IMR-90 (cell line): ENCODE data around the gene ADISSP. TPM values are rescaled to one million over a fixed set of nuclear protein-coding genes. Genes with fewer than 3 reads are reported as not detected.

Experiments
- ATAC-seq: fragments of 200-7000 bp; cut with Tn5 transposase; 2 replicates; pipeline ENCODE4 v1.9.1; 2020; ENCODE audit warnings: low read depth, mild to moderate bottlenecking, moderate library complexity
- BruUV-seq: library from RNA; stranded (reverse); fragments of 400-500 nt; replicated peaks from 2 replicates; lab custom pipeline; 2021; lab: Mats Ljungman, UMichigan
- CTCF ChIA-PET: fragments of 300-600 bp; formaldehyde crosslinking; extraction: SDS; loops from one replicate; lab custom pipeline; 2021; ENCODE audit warnings: antibody characterized with exemption; lab: Yijun Ruan, JAX
- POLR2A ChIA-PET: fragments of 300-600 bp; sonication (Branson Sonifier 250); formaldehyde crosslinking; loops from one replicate; lab custom pipeline; 2022; ENCODE audit warnings: antibody characterized with exemption; ENCODE audit not compliant: unreplicated experiment; lab: Charles Lee
- DNase-seq: peaks from one replicate; pipeline ENCODE4 v3.0.0; 2013
- H2AFZ ChIP-seq: replicated peaks from 2 replicates; pipeline ENCODE3; 2013; ENCODE audit warnings: low read length, mild to moderate bottlenecking; ENCODE audit not compliant: poor library complexity
- H2AK5ac ChIP-seq: 2 replicates; pipeline ENCODE4 v1.6.1; 2013; ENCODE audit warnings: low read depth, low read length, inconsistent platforms
- H2AK9ac ChIP-seq: replicated peaks from 2 replicates; pipeline ENCODE3; 2013; ENCODE audit warnings: mild to moderate bottlenecking, low read depth, low read length, moderate library complexity; ENCODE audit not compliant: poor library complexity
- H2BK120ac ChIP-seq: 2 replicates; pipeline ENCODE4 v1.6.1; 2013; ENCODE audit warnings: low read depth, low read length, inconsistent platforms
- H2BK15ac ChIP-seq: 3 replicates; pipeline ENCODE4 v1.6.1; 2013; ENCODE audit warnings: low read depth, low read length, inconsistent platforms
- H2BK20ac ChIP-seq: 2 replicates; pipeline ENCODE4 v1.6.1; 2013; ENCODE audit warnings: low read depth, mild to moderate bottlenecking, inconsistent platforms, low read length, moderate library complexity
- H2BK5ac ChIP-seq: 2 replicates; pipeline ENCODE4 v1.6.1; 2013; ENCODE audit warnings: mild to moderate bottlenecking, low read depth, low read length, inconsistent platforms; ENCODE audit not compliant: poor library complexity, severe bottlenecking
- H3K14ac ChIP-seq: replicated peaks from 2 replicates; pipeline ENCODE4 v1.6.1; 2013; ENCODE audit warnings: low read depth, low read length, inconsistent platforms
- H3K18ac ChIP-seq: 2 replicates; pipeline ENCODE4 v1.6.1; 2013; ENCODE audit warnings: low read depth, low read length, control low read depth
- H3K23ac ChIP-seq: 2 replicates; pipeline ENCODE4 v1.6.1; 2013; ENCODE audit warnings: low read depth, low read length, inconsistent platforms
- H3K27ac ChIP-seq: 2 replicates; pipeline ENCODE4 v1.5.1; 2013; ENCODE audit warnings: mild to moderate bottlenecking, control low read depth, low read length; ENCODE audit not compliant: insufficient read depth
- H3K27me3 ChIP-seq: 2 replicates; pipeline ENCODE4 v1.6.1; 2013; ENCODE audit warnings: low read length; ENCODE audit not compliant: control insufficient read depth, insufficient read depth
- H3K36me3 ChIP-seq: 2 replicates; pipeline ENCODE4 v1.6.1; 2013; ENCODE audit warnings: low read length, mixed read lengths; ENCODE audit not compliant: control insufficient read depth, insufficient read depth
- H3K4ac ChIP-seq: 2 replicates; pipeline ENCODE4 v1.6.1; 2013; ENCODE audit warnings: low read depth, low read length, inconsistent platforms
- H3K4me1 ChIP-seq: 2 replicates; pipeline ENCODE4 v1.6.1; 2013; ENCODE audit warnings: low read length, mixed read lengths; ENCODE audit not compliant: control insufficient read depth, insufficient read depth
- H3K4me2 ChIP-seq: 2 replicates; pipeline ENCODE4 v1.6.1; 2013; ENCODE audit warnings: low read depth, mild to moderate bottlenecking, control low read depth, low read length, moderate library complexity
- H3K4me3 ChIP-seq: 2 replicates; pipeline ENCODE4 v1.5.1; 2013; ENCODE audit warnings: low read depth, mild to moderate bottlenecking, control low read depth, low read length, moderate library complexity; ENCODE audit not compliant: insufficient read depth
- H3K56ac ChIP-seq: 2 replicates; pipeline ENCODE4 v1.6.1; 2013; ENCODE audit warnings: low read length, inconsistent platforms; ENCODE audit not compliant: insufficient read depth; ENCODE audit errors: extremely low read depth
- H3K79me1 ChIP-seq, 2 experiments: 2 replicates each; pipeline ENCODE4 v1.6.1; 2013; ENCODE audit warnings: low read length in 2 of 2, inconsistent platforms in 1 of 2, low read depth in 1 of 2
- H3K9ac ChIP-seq: 2 replicates; pipeline ENCODE4 v1.6.1; 2013; ENCODE audit warnings: low read depth, low read length, control low read depth
- H3K9me1 ChIP-seq: 2 replicates; pipeline ENCODE4 v1.6.1; 2013; ENCODE audit warnings: low read length, inconsistent platforms; ENCODE audit not compliant: insufficient read depth
- H3K9me3 ChIP-seq: 2 replicates; pipeline ENCODE4 v1.6.1; 2013; ENCODE audit warnings: low read length; ENCODE audit not compliant: control insufficient read depth, insufficient read depth
- H4K20me1 ChIP-seq: 2 replicates; pipeline ENCODE4 v1.6.1; 2013; ENCODE audit warnings: low read length, inconsistent platforms; ENCODE audit not compliant: insufficient read depth
- H4K5ac ChIP-seq: 2 replicates; pipeline ENCODE4 v1.6.1; 2013; ENCODE audit warnings: mild to moderate bottlenecking, low read depth, low read length, control low read depth
- H4K8ac ChIP-seq, 2 experiments: 2 replicates each; pipeline ENCODE4 v1.6.1; 2013; ENCODE audit warnings: low read depth in 2 of 2, low read length in 2 of 2, control low read depth in 1 of 2, inconsistent platforms in 1 of 2
- H4K91ac ChIP-seq: 2 replicates; pipeline ENCODE4 v1.6.1; 2013; ENCODE audit warnings: low read depth, low read length, inconsistent platforms; ENCODE audit not compliant: insufficient read depth
- BHLHE40 ChIP-seq: fragments of 150-350 bp; IDR thresholded peaks from 2 replicates; pipeline ENCODE4 v1.6.1; 2016; ENCODE audit warnings: mild to moderate bottlenecking, low read depth, low read length
- CEBPB ChIP-seq: IDR thresholded peaks from 2 replicates; pipeline ENCODE4 v1.6.1; 2012; ENCODE audit warnings: low read depth, low read length, improper control_type of control experiment
- CTCF ChIP-seq: conservative IDR thresholded peaks from 2 replicates; pipeline ENCODE4 v1.5.1; 2012; ENCODE audit warnings: mild to moderate bottlenecking, low read depth, low read length, improper control_type of control experiment
- FOS ChIP-seq: fragments of 150-350 bp; IDR thresholded peaks from 2 replicates; pipeline ENCODE4 v1.6.1; 2016; ENCODE audit warnings: low read depth, low read length
- MAFK ChIP-seq: IDR thresholded peaks from 2 replicates; pipeline ENCODE4 v1.6.1; 2012; ENCODE audit warnings: low read depth, low read length, improper control_type of control experiment
- MAZ ChIP-seq: IDR thresholded peaks from 2 replicates; pipeline ENCODE4 v1.6.1; 2012; ENCODE audit warnings: low read depth, mild to moderate bottlenecking, low read length, improper control_type of control experiment, moderate library complexity, borderline replicate concordance
- MXI1 ChIP-seq: IDR thresholded peaks from 2 replicates; pipeline ENCODE4 v1.6.1; 2012; ENCODE audit warnings: low read depth, mild to moderate bottlenecking, low read length, moderate library complexity, borderline replicate concordance
- POLR2A ChIP-seq: IDR thresholded peaks from 2 replicates; pipeline ENCODE4 v1.6.1; 2012; ENCODE audit warnings: mild to moderate bottlenecking, low read depth, low read length
- RAD21 ChIP-seq: IDR thresholded peaks from 2 replicates; pipeline ENCODE4 v1.6.1; 2012; ENCODE audit warnings: low read length, improper control_type of control experiment
- RCOR1 ChIP-seq: IDR thresholded peaks from 2 replicates; pipeline ENCODE4 v1.6.1; 2012; ENCODE audit warnings: mild to moderate bottlenecking, low read length, improper control_type of control experiment; ENCODE audit not compliant: insufficient replicate concordance
- RFX5 ChIP-seq: IDR thresholded peaks from 2 replicates; pipeline ENCODE4 v1.8.0; 2012; ENCODE audit warnings: low read depth, mild to moderate bottlenecking, low read length, moderate library complexity
- USF2 ChIP-seq: fragments of 150-350 bp; IDR thresholded peaks from 2 replicates; pipeline ENCODE4 v1.6.1; 2017; ENCODE audit warnings: mild to moderate bottlenecking, antibody characterized with exemption, low read length, low read depth
- WGBS, 2 experiments: methylation state at CpG; one replicate each; pipeline versions ENCODE4 v1.1.5 to v1.1.7; 2013; ENCODE audit warnings: missing lambda C conversion rate in 2 of 2; ENCODE audit not compliant: insufficient read length in 1 of 2; ENCODE audit errors: extremely low coverage in 2 of 2; 5-methylcytosine and 5-hydroxymethylcytosine counted together
- dilution Hi-C: fragments of 300-500 bp; cut with HindIII; formaldehyde crosslinking; loops from one replicate; pipeline ENCODE4 v1.14.3; 2018; ENCODE audit warnings: low sequenced_read_pairs; ENCODE audit not compliant: unreplicated experiment
- in situ Hi-C: fragments of 300-500 bp; cut with MboI; formaldehyde crosslinking; loops from 3 replicates; pipeline ENCODE4 v1.14.3; 2019; ENCODE audit warnings: low sequenced_read_pairs, inconsistent platforms, mixed read lengths
- intact Hi-C: fragments of 100-400 bp; cut with micrococcal nuclease; formaldehyde crosslinking; loops from 2 replicates; pipeline ENCODE4 v1.10.0; 2022
- polyA plus RNA-seq, 3 experiments: library from polyadenylated mRNA; depleted of rRNA; stranded (reverse); fragments of >200 nt; gene quantifications; 2 replicates each; pipeline ENCODE4 v1.2.3, GENCODE V29; 2012; ENCODE audit warnings: low replicate concordance in 1 of 3
- total RNA-seq: library from RNA; depleted of rRNA; stranded (reverse); fragments of >200 nt; gene quantifications from 2 replicates; pipeline ENCODE4 v1.2.3, GENCODE V29; 2012

The ADISSP gene
- total and polyA plus RNA-seq, 2 of the 4 experiments (the other 2 are of a cell fraction) = 31.9 to 58.2 TPM

- TF ChIP-seq RCOR1 (no peak), MAZ (peak; percentile 19; the same call in 1 of the 2 replicates), RAD21 (peak; percentile 39), POLR2A (peak; percentile 71; the same call in 1 of the 2 replicates)
These were observed 983 bp upstream of the ADISSP start (continued) for GRCh38 chr20:3768342-3769130.

- no peak overlapping the region; the same call in 1 of the 2 replicates for H3K14ac ChIP-seq
- peak overlapping the region; percentile 1; the same call in 1 of the 2 replicates for H3K4ac ChIP-seq
- intact Hi-C loops = loop anchor here (5.0 kb wide), 1 partner anchor 90 kb away; no protein-coding TSS in a partner anchor
- H3K4me3 ChIP-seq = peak overlapping the region; percentile 63
- no peaks in the 10 kb centered on the region; the same call in 1 of the 2 replicates for H4K20me1 ChIP-seq
- H2BK15ac ChIP-seq = no peak overlapping the region
- ChIA-PET POLR2A (no interaction called here), CTCF (no interaction called here)
- H4K5ac ChIP-seq = no peak overlapping the region
- peak overlapping the region; percentile 94 for H2AK9ac ChIP-seq
- no peaks in the 10 kb centered on the region for H3K27me3 ChIP-seq
- H3K27ac ChIP-seq = peak overlapping the region; percentile 36; the same call in 1 of the 2 replicates
- no peak for TF ChIP-seq RFX5
- TF ChIP-seq FOS = no peak
- TF ChIP-seq RAD21 = no peak
- no peak for TF ChIP-seq USF2
- TF ChIP-seq MAZ = no peak
- TF ChIP-seq CEBPB = no peak
- no peak for TF ChIP-seq CTCF
- no peak for TF ChIP-seq MAFK
- no peak for TF ChIP-seq BHLHE40
- TF ChIP-seq MXI1 = no peak
- no peak overlapping the region for H2BK20ac ChIP-seq
- H3K9me3 ChIP-seq = no peaks in the 10 kb centered on the region
- DNase-seq (no peak), ATAC-seq (no peak)
- H2AK5ac ChIP-seq = peak overlapping the region; percentile 76
- H3K4me1 ChIP-seq = peaks cover 11% of the 10 kb centered on the region
- dilution Hi-C loops = no loop called here
- H3K36me3 ChIP-seq = no peaks in the 10 kb centered on the region
- H2AFZ ChIP-seq = peak overlapping the region; percentile 96
- H3K18ac ChIP-seq = no peak overlapping the region
- peak overlapping the region; percentile 31 to 50; a peak in 2 of 4 replicates for H4K8ac ChIP-seq
- peak overlapping the region; percentile 71 for H3K9ac ChIP-seq
- no peaks in the 10 kb centered on the region; the same call in 1 of the 2 replicates for H3K9me1 ChIP-seq
- H2BK120ac ChIP-seq = no peak overlapping the region
- no peak overlapping the region for H2BK5ac ChIP-seq
- H3K79me1 ChIP-seq = peaks cover 13 to 29% of the 10 kb centered on the region in 2 experiments
- H3K56ac ChIP-seq = no peak overlapping the region
- no TSS peak for BruUV-seq
- WGBS, 2 experiments = 0% methylated on average over 2 of the region's 21 CpGs; no CpG with 5 or more reads in 1 of the 2 experiments
- peak overlapping the region; percentile 66; the same call in 1 of the 2 replicates for H3K23ac ChIP-seq
- in situ Hi-C loops = no loop called here
- peak overlapping the region; percentile 99 for H3K4me2 ChIP-seq
- H4K91ac ChIP-seq = no peak overlapping the region
These were observed 485 bp downstream of the ADISSP start for GRCh38 chr20:3767110-3767426.
